NCI-H2196 treated with DMSO at 0.1 percent for 48 hours (cell line): ENCODE measurements around the gene SLCO3A1.

ENCODE experiments used
- DNase-seq: peaks from one replicate; lab custom pipeline; 2025; ENCODE audit not compliant: unreplicated experiment; lab: John Stamatoyannopoulos, UW

The SLCO3A1 gene

GRCh38 chr15:92092289-92093105, 239.0 kb downstream of the SLCO3A1 start:
- no peak for DNase-seq

GRCh38 chr15:92095693-92096092, 242.2 kb downstream of the SLCO3A1 start:
- no peak for DNase-seq

- no peak for DNase-seq
These were observed 244.1 kb downstream of the SLCO3A1 start for GRCh38 chr15:92097474-92098178.

GRCh38 chr15:92098869-92099268, 245.4 kb downstream of the SLCO3A1 start:
- no peak for DNase-seq

- DNase-seq: no peak
These were observed 246.8 kb downstream of the SLCO3A1 start for GRCh38 chr15:92100301-92100700.

- DNase-seq: no peak
These were observed 247.2 kb downstream of the SLCO3A1 start for GRCh38 chr15:92100751-92101150.

GRCh38 chr15:92101708-92102394, 248.3 kb downstream of the SLCO3A1 start:
- DNase-seq: no peak

GRCh38 chr15:92102395-92102755, 248.9 kb downstream of the SLCO3A1 start:
- no peak for DNase-seq

GRCh38 chr15:92104072-92104471, 250.6 kb downstream of the SLCO3A1 start:
- DNase-seq: no peak

GRCh38 chr15:92105611-92106010, 252.1 kb downstream of the SLCO3A1 start:
- DNase-seq: no peak

GRCh38 chr15:92107510-92107909, 254.0 kb downstream of the SLCO3A1 start:
- no peak for DNase-seq

- DNase-seq: peak; percentile 2
These were observed 255.8 kb downstream of the SLCO3A1 start for GRCh38 chr15:92109191-92109873.

GRCh38 chr15:92111291-92111690, 257.8 kb downstream of the SLCO3A1 start:
- DNase-seq: no peak

- DNase-seq: no peak
These were observed 258.2 kb downstream of the SLCO3A1 start for GRCh38 chr15:92111751-92112150.

GRCh38 chr15:92112180-92112579, 258.7 kb downstream of the SLCO3A1 start:
- no peak for DNase-seq

GRCh38 chr15:92112711-92113110, 259.2 kb downstream of the SLCO3A1 start:
- DNase-seq: no peak

- no peak for DNase-seq
These were observed 260.3 kb downstream of the SLCO3A1 start for GRCh38 chr15:92113832-92114231.

- DNase-seq: no peak
These were observed 262.3 kb downstream of the SLCO3A1 start for GRCh38 chr15:92115834-92116233.

- DNase-seq: no peak
These were observed 262.8 kb downstream of the SLCO3A1 start for GRCh38 chr15:92116330-92116729.

- no peak for DNase-seq
These were observed 263.8 kb downstream of the SLCO3A1 start for GRCh38 chr15:92117261-92117731.
